GM18505 (cell line): ENCODE results near the gene LBR.

Experiments used
- ATAC-seq: cut with Tn5 transposase; IDR thresholded peaks from one replicate; pipeline ENCODE4 v1.9.1; 2021; ENCODE audit not compliant: unreplicated experiment
- POLR2A ChIP-seq: IDR thresholded peaks from 4 replicates; pipeline ENCODE4 v1.6.1; 2011; ENCODE audit warnings: borderline replicate concordance; ENCODE audit not compliant: insufficient read depth, insufficient read length; ENCODE audit errors: extremely low read depth

LBR gene

DNA sequence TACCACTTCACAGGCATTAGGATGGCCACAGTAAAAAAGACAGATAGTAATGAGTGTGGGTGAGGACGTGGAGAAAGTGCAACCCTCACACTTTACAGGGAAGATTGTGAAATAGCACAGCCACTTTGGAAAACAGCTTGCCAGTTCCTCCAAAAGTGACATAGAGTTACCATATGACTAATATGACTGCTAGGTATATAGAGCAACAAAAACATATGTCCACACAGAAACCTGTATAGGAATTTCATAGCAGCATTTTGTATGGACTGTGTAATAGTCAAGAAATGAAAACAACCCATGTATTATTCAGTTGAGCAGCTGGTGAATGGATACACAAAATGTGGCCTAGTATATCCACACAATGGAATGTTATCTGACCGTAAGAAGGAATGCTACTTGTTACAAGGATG, 30.4 kb upstream of the LBR start:
- ATAC-seq: no peak
- TF ChIP-seq POLR2A: no peak

GRCh38 chr1:225454733-225455132, 26.9 kb upstream of the LBR start:
- TF ChIP-seq POLR2A: no peak
- no peak for ATAC-seq

DNA sequence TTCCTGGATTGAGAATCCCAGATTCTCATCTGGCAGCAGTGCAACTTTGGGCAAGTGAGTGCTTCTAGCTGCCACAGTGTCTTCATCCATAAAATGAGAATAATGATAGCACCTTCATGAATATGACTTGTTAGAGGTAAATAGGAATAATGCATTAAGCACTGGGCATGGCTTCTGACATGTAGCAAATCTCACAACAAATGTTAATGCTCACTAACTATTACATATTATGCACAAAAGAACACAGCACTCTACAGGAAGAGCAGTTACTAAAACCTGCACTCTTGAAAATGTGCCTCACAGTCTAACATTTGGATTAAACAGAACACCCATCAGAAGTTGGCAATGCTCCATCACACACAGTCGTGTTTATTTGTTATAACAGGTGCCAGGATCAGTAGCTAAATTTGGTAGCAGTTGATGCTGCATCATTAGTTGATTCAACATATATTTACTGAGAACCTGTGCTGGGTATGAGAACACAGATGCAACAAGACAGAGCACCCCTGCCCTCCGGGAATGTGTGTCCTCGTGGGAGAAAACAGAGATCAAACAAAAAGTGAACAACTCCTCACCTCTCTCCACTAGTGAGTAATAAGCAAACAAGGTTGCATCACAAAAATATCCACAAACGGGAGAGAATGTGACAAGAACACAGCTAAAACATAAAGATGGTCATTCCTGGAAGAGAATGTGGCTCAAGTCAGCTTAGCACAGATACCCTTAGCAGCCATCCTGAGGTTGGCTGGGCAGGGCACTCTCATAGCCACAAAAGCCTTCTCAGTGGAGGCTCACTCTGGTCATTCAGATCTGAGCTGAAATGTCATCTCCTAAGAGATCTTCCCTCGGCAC, 26.2 kb upstream of the LBR start:
- no peak for ATAC-seq

DNA sequence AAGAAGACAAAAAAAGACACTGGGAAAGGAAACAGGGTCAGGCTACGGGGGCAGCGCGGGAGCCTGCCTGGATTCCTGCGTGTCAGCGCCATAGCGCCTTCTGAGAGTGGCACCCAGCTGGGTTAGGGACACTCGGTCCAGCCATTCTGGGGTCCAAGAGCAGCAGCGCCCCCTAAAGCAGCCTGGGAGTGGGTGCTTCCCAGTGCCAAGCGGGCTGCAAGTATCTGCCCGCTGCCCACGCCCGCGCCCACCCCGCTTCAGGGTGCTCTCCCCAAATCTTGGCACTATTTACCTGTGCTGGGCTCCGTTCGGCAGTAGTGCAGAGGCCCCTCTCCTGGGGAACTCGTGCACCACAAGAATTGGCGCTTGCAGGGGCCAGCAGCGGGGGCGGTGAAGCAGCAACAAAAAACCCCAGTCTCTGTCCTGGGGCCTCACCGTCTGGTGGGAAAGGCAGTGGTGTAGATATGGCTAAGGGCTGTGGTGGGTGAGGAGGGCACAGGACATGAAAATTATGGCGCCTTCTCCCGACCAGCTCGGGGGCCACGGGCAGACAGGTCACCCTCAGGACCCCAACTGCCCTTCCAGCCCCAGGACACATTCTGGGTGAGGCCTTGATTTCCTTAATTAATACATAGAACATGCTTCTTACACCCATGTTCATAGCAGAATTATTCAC, 24.1 kb upstream of the LBR start:
- TF ChIP-seq POLR2A: no peak
- no peak for ATAC-seq

More for the DNA sequence above, 26.2 kb upstream of the LBR start:
- TF ChIP-seq POLR2A: no peak

GRCh38 chr1:225451340-225451739, 23.5 kb upstream of the LBR start:
- TF ChIP-seq POLR2A: no peak
- no peak for ATAC-seq

DNA sequence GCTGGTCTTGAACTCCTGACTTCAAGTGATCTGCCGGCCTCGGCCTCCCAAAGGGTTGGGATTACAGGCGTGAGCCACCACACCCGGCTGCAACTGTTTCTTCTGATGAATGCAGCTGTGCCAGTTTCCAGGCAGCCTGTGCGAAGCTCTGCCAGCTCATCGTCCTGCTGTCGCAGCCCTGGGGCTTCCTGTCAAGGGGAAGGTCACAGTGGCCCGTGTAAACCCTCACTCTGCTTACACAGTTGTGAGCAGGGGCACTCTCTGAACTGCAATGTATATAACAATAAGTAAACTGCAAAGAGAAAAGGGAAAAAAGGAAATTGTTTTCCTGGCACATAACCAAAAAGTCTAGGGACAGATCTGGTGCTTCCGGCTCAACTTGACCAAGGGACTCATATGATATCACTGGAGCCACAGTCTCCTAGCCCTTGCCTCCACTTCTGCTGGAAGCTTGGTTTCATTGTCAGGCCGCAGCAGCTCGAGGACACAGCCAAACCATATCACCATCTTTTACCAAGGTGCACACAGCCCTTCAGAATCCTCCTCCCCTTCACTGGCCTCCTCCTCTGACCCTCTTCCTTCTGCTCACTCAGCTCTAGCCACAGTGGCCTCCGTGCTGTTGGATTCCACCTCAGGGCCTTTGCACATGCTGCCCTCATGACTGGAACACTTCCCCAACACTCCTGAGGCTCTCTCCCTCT, 22.8 kb upstream of the LBR start:
- no peak for ATAC-seq
- no peak for TF ChIP-seq POLR2A

DNA sequence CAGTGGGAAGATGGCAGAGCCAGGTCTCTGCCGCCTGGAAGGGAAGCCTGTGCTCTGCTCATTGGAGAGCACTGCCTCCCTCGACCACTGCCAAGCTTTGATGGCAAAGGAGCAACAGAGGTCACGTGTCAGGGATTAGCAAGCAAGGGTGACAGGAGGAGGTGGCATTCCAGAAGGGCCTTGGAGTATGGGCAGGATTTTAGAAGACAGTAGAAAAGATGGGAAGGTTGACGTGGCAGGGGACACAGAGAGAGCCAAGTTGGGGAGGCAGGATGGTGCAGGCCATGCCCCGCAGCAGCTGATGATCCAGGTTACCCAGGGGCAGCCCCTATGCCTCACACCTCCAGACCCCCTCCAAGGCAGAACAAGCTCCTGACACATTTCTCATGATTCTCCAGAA, 21.9 kb upstream of the LBR start:
- ATAC-seq: no peak
- no peak for TF ChIP-seq POLR2A

DNA sequence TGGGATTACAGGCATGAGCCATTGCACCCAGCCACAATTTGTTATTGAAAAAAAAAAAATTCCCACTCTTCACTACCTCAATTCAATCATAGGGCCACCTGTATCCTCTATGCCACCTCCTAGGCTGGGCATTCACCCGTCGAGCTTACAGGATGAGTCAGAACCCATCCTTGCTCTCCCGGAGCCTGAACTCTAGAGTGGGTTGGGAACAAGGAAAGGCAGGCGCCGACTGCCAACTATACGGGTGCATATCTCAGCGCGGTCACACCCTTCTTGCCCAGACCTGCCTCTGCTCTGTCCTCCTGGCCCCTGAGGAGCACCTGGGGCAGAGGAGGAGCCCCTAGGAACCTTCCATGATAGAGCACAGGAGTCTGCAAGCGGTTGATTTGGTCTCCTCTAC, 21.4 kb upstream of the LBR start:
- no peak for ATAC-seq
- no peak for TF ChIP-seq POLR2A

GRCh38 chr1:225448146-225448805, 20.4 kb upstream of the LBR start:
- no peak for TF ChIP-seq POLR2A
- no peak for ATAC-seq

- no peak for ATAC-seq
- TF ChIP-seq POLR2A: no peak
These were observed 19.8 kb upstream of the LBR start for GRCh38 chr1:225447650-225448089.

GRCh38 chr1:225446981-225447615, 19.3 kb upstream of the LBR start:
- no peak for TF ChIP-seq POLR2A
- ATAC-seq: no peak

DNA sequence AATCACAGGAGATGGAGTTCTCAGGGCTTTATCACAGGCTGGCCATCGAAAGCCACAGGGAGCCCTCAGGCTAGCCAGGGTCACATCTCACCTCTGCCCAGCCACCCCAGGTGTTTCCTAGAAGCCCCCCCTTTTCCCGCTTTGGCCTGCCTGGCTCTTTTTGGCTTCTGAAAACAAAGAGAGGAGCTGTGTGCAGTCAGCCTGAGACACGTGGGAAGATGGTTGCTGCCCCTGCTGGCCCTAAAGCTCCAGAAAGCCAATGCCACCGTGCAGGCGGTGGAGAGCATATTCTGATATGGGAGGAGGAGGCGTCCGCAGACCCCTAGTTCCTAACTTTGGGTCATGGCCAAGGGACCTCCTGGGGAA, 18.7 kb upstream of the LBR start:
- no peak for ATAC-seq
- TF ChIP-seq POLR2A: no peak
